UCSD-AML1 (cell line): ENCODE measurements around the gene TFF1.

Source experiments
- DNase-seq: peaks from one replicate; lab custom pipeline; 2025; ENCODE audit not compliant: unreplicated experiment; lab: John Stamatoyannopoulos, UW

TFF1 gene

DNA sequence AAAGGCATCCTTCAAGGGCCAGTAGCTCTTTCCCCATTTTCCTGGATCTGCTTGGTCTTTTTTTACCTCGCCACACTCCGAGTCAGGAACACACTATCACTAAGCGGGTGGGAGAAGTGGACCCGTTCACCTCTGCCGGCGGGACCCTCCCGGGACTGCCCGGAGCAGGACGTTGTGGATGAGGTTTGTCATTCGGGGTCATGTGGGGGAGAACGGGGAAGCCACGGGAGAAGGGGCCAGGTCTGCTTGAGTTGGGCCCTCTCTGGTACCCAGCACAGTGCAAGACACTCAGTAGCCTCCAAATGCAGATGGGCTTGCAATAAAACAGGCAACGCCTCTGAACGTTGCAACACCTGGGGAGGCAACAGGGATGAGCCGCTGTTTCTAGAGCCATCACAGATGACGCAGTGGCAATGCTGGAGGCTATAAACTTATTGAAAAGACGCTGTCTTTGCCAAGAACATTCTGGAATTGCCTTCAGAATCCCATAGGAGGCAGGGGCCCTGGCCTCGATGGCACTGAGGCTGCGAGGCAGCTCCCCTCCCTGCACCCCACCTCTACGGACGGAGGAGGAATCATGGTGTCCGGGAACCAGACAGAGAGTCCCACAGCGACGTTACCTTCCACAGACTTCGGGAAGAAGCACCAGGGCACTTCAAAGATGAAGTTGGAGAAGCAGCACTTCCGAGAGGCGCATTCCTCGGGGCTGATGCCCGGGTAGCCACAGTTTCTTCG is 19.3 kb downstream of the TFF1 start:
- DNase-seq = no peak

DNA sequence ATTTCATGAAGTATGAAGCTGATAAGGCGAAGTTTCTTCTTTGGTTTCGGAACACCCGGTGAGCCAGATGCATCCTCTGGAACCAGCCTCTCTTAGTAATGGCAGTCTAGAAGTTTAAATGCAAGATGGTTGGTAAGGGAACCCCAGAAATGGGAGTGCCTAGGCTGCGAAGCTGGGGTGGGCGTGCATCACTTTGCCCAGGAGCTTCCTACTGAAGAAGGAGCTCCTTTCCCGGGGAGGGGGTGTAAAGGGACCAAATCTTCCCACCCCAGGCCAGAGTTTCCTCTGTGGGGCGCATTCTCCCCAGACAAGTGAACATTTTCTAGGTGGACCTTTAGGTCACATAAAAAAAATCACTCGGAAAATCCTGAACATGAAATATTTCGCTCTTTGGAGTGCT is 19.9 kb downstream of the TFF1 start:
- DNase-seq = no peak

DNA sequence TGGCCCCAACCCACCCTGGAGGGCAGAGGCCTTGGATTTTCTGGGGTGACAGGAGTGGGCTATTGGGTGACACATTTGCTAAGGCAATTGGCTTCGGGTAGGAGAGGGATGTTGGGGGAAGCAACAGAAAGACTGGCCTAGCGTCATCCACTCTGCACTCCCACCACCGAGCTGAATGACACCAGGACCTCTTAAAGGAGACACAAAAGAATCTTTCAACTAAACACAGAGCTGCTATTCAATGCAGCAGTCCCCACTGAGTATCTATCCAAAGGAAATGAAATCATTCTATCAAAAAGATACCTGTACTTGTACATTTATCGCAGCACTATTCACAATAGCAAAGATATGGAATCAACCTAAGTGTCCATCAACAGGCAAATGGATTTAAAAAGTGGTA is 21.7 kb downstream of the TFF1 start:
- no peak for DNase-seq

DNA sequence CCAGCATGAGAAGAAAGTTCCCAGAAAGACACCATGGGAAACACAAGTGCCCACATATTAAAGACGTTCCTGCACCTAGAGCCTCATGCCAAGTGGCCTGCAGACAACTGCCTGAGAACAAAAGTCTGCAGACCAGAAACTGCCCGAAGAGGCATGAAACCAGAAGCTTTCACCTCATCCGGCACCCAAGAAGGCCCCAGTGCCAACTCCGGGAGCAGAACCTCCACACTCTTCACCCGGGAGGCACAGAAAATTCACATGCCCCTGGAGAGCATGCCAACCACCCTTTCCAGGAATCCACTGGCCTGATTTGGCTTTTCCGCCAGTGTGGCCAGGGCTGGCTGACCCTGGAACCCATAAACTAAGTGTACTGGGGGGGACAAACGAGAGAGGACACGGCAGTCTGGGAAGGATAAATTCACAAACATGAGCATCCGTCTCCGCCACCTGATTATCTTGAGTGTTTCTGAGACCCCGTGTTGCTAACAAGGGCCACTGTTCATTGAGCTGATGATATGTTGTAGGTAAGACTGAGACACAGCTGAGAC is 22.3 kb downstream of the TFF1 start:
- no peak for DNase-seq

GRCh38 chr21:42343556-42343955 is 22.8 kb downstream of the TFF1 start:
- DNase-seq = no peak

DNA sequence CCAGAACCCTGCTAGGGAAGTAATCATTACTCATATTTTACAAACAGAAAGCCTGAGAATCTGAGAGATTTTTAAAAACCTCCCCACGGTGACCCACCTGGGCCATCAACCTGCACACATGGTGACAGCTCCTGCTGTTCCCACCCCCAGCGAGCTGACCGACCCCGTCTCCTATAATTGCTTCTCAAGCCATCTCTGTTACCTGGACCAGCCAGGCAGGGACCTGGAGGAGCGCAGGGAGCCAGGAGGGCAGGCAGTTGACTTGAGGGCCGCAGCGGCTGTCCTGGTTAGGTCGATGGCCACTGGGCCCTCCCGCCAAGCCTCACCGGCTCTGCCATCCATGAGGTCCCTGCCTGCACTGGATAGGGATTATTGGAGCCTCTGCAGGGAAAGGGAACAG is 23.2 kb downstream of the TFF1 start:
- DNase-seq = no peak

- no peak for DNase-seq
Measured at GRCh38 chr21:42341776-42342542, 24.4 kb downstream of the TFF1 start.

GRCh38 chr21:42340187-42341050 is 25.9 kb downstream of the TFF1 start:
- no peak for DNase-seq

DNA sequence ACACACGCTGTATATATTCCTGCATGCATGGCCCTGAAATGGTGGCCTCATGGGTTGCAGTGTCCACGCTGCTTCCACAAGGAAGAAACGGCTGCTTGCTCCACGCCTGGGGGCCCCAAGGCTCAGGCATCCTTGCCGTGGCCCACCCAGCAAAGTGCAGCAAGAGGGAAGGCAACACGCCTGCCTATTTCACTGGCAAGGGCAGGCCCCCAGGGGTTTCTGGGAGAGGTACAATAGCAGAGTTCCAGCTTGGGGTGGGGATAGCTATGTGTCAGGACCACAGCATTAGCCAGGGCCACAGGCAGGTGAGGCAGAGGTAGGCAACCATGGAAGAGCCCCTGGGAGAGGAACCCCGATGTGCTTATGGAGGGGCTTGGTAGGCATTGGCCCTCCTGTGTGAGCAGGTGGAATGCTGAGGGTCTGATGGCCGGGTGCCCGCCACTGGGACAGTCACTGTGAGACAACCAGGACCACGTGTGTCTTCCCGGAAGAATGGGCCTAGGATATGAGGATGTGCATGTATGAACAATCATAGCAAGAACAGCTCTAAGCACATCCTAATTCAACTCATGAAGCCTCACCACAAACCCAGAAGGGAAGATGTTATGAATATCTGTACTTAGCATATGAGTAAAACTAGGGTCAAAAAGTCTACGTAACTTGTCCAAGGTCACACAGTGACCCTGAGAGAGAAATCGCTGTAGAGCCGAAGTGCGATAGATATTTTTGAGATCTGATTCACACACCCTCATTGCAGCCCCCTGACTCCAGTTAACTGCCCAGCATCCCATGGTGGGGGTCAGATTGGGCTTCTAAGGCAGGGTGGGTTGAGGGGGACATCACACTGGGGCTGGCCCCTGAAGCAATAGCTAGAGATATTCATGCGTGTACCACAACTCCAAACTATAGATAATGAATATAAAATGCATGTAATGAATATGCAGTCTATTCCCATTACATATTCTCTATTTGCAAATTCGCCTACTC is 27.3 kb downstream of the TFF1 start:
- no peak for DNase-seq

DNA sequence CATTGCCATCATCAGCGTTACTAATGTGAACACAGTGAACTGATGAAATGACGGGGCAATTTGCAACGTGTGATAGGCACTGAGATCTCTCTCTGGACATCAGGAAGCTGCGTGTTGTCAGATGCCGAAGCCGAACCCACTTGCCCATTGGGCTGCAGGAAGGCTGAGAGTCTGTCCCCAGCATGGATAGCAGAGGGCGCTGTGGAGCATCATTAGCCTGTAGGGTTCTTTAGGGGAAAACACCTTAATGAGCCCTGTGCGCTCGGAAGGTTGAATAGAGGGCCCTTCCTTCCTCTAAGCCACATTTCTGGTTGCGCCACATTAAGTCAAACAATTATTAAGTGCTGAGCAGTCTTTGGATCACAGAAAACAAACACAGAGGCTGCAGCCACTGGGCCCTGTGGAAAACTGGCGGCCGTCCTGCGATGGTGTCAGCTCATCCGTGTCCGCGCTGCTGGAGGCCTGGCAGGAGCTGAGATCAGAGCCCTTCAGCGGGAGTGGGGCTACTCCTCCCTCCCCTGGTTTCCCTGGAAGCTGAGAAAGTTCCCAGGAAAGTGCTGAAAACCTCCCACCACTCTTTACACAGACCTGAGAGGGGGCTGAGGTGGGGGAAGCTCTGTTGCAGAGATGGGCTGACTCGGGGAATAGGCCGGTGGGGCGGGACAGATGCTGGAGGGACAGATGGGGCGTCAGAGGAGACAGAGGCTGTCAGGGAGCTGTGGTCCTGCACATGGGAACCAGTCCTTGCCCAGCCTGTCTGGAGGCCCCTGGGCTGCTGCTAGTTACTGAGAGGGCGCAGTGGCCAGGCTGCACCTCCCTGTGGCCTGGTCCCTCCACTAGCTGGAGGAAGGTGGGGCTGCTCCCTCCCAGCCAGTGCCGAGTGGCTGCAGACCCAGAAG is 28.3 kb downstream of the TFF1 start:
- peak; percentile 75 for DNase-seq

- no peak for DNase-seq
Measured at GRCh38 chr21:42337276-42337675, 29.1 kb downstream of the TFF1 start.

- DNase-seq = no peak
Measured at GRCh38 chr21:42336054-42336453, 30.3 kb downstream of the TFF1 start.

DNA sequence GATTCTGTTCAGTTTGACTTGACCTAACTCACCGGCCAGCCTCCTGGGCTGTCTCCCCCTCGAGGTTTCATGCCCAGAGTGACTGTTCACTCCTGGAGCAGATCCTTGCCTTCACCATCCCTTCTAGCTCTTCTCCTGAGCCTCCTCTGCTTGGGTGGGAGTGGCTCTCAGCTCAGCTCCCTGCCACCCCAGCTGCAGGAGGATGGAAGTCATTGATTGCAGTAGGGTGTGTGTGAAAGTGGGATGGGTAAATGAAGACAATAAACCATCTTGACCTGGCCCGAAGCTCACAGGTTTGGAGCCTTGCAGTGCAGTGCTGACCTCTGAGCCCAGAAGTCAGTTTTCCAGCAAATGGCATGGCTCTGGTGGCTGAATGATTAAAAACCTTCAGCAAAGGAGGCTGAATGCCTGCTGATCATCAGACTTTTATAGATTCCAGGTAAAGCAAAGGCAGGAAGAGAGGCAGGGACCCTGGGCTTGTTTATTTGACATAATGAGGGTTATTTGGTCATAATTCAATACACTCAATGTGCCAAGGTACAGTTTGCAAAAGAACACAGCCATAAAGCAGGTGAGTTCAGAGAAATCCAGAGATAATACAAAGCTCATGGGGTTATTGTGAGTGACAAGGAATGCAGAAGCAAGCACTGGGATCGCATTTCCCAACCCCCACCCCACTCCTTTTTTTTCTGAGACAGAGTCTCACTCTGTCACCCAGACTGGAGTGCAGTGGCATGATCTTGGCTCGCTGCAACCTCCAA is 33.6 kb downstream of the TFF1 start:
- DNase-seq = no peak

DNA sequence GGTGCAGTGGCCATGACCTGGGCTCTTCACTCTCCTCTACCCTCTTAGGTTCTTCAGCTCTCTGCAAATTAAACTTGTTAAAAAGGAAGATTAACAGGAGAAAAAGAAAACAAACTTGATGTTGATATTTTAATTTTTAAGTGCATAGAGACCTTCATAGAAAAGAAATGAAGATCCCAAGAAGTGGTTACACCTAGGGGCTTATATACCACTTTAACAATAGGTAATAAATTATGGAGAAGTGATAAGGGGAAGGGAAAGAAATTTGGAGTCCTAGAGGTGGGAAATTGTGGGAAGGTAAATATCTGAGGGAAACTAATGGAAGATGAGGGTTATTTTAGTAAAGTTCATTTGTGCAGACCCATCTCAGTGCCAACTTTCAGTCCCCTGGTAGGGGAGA is 34.7 kb downstream of the TFF1 start:
- no peak for DNase-seq

DNA sequence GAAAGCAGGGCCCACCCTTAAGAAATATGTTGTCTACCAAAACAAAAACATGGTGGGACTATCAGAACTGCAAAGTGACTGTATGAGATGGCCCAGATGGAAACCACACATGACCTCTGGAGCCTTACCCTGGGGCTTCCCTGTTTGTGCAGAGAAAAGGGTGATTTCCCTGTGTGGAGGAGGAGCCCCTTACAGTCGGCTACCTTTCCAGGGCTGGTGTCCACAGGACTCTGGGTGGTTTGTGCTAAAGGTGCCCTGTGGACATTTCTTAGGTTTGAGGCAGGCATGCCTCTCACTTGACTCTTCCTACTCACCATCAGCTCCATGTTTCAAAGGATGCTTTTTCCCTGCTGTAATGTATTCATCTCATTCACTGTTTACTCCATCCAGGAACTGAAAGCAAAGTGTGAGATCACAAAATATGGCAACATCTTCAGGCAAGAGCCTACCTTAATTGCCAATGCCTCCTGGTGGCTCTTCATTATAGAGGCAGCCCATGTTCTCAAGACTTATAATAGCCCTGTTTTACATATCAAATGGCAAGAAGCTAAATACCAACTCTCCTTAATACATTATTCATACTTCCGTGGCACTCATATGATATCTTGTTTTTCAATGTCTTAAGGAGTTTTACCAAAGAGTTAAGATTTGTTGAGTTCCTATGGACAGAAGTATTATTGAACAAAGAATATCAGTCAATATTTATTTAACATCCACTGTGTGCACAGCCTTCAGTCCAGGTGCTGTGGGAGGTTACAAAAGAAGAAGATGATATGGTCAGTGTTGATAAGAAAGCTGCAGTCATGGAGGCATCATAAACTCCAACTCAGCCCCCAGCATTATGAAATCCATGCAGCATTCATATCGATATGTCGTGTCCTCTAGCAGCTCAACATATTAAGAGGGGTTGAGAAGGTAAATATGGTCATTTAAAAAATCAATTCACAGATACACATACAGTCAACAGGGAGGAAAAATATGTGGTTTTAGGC is 35.7 kb downstream of the TFF1 start:
- no peak for DNase-seq

- no peak for DNase-seq
Measured at GRCh38 chr21:42324896-42325295, 41.4 kb downstream of the TFF1 start.

DNA sequence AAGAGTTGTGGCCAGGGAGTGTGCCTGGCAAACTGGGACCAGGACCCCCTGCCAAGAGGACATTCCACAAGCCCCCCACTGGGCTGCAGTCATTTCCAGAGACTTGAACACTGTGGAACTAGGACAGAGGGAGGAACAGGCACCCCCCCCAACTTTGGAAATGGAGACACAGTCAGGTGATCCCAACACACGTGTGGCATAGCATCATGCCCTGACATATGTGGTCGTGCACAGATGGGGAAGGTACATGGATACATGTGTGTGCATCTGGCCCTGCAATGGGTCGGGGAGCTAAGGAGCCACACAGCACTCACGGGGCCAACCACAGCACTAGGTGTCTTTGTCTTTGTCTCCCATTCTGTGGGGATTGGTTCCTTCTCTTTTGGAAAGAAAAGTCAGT is 44.5 kb downstream of the TFF1 start:
- DNase-seq = no peak
